COLO668 (cell line): ENCODE data around the gene RAB3GAP2.
"Not testable (repeated sequence)": the region's sequence is repeated elsewhere in the genome, so short reads cannot be mapped to it uniquely, and the experiment has no call there.

ENCODE experiments used
- DNase-seq: peaks from one replicate; lab custom pipeline; 2025; ENCODE audit not compliant: unreplicated experiment; lab: John Stamatoyannopoulos, UW

Gene RAB3GAP2

DNA sequence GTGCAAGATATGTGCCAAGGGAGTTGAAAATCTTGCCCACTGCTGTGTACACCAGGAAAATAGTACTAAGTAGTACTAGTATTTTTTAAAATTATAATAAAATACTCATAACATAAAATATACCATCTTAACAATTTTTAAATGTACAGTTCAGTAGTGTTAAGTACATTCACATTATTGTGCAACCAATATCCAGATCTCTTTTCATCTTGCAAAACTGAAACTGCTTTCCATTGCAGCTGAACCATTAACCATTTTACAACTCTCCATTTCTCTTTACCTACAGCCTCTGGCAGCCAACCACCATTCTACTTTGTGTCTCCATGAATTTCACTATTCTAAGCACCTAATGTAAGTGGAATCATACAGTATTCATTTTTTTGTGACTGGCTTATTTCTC lies 19.3 kb upstream of the RAB3GAP2 start:
- DNase-seq, result no peak

DNA sequence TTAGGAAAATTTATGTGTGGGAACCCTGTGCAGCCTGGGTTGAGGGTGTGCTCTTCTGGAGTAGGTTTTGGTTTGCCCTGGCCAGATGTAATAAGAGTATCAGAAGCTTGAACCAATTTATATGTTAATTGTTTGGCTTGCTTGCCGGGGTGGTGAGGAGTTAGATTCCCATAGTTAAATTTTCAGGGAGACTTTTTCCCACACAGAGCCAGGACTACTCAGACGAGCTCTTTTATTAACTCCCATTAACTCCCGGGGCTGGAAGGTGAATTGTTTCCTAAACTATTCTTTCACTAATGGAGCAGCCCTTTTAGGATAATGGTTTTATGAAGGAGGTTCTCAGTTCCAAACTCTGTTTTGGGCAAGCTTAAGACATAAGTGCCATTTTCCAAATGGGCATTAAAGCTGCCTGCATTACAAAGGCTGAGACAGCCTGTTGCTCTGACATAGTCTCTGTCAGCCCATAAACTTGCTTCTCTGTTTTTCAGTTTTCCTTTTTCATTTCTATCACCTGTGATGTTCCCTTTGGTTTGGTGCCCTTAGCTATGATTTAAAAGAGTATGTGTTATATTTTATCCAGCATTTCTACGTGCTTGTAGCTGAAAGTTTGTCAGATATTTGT lies 18.0 kb upstream of the RAB3GAP2 start:
- DNase-seq, result no peak

GRCh38 chr1:220287129-220287528 lies 14.9 kb upstream of the RAB3GAP2 start:
- DNase-seq, result no peak

GRCh38 chr1:220283625-220284024 lies 11.4 kb upstream of the RAB3GAP2 start:
- DNase-seq, result no peak

DNA sequence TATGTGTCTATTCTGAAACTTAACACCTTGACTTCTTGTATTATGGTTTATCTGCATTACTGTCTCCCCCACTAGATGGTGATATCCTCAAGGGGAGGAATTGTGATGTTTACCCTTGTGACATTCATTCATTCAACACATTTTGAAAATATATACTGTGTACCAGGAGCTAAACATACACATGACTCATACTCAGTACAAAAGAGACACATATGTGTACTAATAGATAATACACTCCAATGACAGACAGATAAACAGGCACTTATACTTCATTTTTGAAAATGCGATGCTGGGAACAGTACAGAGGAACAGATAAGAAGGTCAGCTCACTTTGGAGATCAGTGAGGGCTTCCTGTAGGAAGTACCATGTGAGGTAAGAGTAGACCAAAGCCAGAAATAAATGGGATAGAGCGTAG lies 8.9 kb upstream of the RAB3GAP2 start:
- no peak for DNase-seq

DNA sequence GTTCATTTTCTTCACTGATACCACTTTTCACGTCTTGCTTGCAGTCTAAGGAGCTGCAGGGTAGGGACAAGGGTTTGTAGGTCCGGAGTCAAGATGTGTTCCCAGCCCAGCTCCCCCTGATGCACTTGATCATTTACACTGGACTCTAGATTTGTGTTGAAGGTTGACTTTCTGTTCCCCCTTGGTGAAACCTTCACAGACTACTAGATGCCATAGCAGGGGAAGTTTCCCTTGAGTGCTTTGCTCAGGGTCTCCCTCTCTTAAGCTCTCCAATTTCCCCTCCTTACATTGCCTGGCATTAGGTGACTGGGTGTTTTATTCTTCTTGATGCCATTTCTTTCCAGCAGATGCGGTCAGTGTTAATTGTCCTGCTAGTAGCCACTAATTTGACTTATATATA lies 8.0 kb upstream of the RAB3GAP2 start:
- DNase-seq, result no peak

GRCh38 chr1:220278991-220279390 lies 6.7 kb upstream of the RAB3GAP2 start:
- no peak for DNase-seq

- no peak for DNase-seq
Observed at GRCh38 chr1:220275430-220275829, 3.2 kb upstream of the RAB3GAP2 start.

- no peak for DNase-seq
Observed at GRCh38 chr1:220274251-220274855, 2.1 kb upstream of the RAB3GAP2 start.

- DNase-seq, result no peak
Observed at GRCh38 chr1:220272841-220273090, 513 bp upstream of the RAB3GAP2 start.

DNA sequence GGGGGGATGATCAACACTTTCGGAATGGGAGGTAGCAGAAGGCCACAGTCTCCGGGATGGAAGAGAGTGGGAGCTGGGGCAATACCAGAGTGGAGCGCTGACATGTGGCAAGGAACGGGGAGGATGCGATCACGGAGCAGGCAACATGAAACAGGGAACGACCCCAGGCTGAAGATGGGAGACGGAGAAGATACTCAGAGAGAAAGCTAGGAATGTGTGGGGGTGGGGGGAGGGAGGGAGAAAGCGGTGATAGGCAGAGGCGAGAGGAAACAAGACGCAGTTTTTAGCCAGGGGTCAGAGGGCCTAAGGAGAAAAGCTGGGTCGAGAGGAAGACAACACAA lies 577 bp downstream of the RAB3GAP2 start:
- DNase-seq, result no peak

- no peak for DNase-seq
Observed at GRCh38 chr1:220269036-220269435, 3.2 kb downstream of the RAB3GAP2 start.

DNA sequence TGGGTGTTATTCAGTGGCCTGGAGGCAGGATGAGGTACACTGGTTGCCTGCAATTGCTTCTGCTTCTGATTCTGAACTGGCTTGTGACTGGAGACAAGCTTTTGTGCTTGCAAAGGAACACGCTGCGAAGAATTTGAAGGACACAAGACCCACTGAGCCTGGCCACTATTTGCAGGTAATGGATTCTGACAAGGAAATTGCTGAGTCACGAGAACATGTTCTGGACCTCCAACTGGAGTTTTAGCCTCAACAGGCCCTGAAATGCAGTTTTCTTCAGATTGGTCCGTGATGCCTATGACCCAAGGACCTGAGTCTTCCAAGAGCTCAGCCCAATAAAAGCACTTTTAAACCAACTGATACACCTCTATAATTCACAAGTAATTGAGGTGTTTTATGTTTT lies 4.6 kb downstream of the RAB3GAP2 start:
- DNase-seq, result no peak

- DNase-seq, result not testable (repeated sequence)
Observed at GRCh38 chr1:220260228-220260627, 12.0 kb downstream of the RAB3GAP2 start.

DNA sequence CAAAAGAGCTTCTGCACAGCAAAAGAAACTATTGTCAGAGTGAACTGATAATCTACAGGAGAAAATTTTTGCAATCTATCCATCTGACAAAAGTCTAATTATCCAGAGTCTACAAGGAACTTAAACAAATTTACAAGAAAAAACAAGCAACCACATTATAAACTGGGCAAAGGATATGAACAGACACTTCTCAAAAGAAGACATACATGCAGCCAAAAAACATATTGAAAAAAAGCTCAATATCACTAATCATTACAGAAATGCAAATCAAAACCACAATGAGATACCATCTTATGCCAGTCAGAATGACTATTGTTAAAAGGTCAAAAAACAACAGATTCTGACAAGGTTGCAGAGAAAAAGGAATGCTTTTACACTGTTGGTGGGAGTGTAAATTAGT lies 12.5 kb downstream of the RAB3GAP2 start:
- not testable (repeated sequence) for DNase-seq

GRCh38 chr1:220256194-220256593 lies 16.1 kb downstream of the RAB3GAP2 start:
- DNase-seq, result not testable (repeated sequence)

DNA sequence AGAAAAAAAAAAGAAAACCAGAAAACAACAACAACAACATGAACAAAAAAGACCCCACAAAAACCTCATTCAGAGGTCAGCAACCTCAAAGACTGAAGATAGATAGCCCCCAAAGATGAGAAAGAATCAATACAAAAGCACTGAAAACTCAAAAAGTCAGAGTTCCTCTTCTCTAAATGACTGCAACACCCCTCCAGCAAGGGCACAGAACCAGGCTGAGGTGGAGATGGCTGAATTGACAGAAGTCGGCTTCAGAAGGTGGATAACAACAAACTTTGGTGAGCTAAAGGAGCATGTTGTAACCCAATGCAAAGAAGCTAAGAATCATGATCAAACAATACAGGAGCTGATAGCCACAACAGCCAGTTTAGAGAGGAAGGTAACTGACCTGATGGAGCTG lies 17.0 kb downstream of the RAB3GAP2 start:
- no peak for DNase-seq

GRCh38 chr1:220253290-220253689 lies 19.0 kb downstream of the RAB3GAP2 start:
- DNase-seq, result not testable (repeated sequence)

GRCh38 chr1:220251272-220251671 lies 21.0 kb downstream of the RAB3GAP2 start:
- no peak for DNase-seq

GRCh38 chr1:220250681-220251080 lies 21.6 kb downstream of the RAB3GAP2 start:
- no peak for DNase-seq

- DNase-seq, result no peak
Observed at GRCh38 chr1:220249522-220249921, 22.7 kb downstream of the RAB3GAP2 start.

GRCh38 chr1:220248715-220249265 lies 23.5 kb downstream of the RAB3GAP2 start:
- not testable (repeated sequence) for DNase-seq

- not testable (repeated sequence) for DNase-seq
Observed at GRCh38 chr1:220245900-220246299, 26.4 kb downstream of the RAB3GAP2 start.
